NCI-H1105 (cell line): ENCODE measurements around the gene ABHD17B.
"Not testable (repeated sequence)": the region's sequence is repeated elsewhere in the genome, so short reads cannot be mapped to it uniquely, and the experiment has no call there.

Experiments used
- DNase-seq: peaks from one replicate; lab custom pipeline; 2025; lab: John Stamatoyannopoulos, UW

Gene ABHD17B

GRCh38 chr9:71915495-71915894 lies 4.5 kb upstream of the ABHD17B start:
- DNase-seq = no peak

DNA sequence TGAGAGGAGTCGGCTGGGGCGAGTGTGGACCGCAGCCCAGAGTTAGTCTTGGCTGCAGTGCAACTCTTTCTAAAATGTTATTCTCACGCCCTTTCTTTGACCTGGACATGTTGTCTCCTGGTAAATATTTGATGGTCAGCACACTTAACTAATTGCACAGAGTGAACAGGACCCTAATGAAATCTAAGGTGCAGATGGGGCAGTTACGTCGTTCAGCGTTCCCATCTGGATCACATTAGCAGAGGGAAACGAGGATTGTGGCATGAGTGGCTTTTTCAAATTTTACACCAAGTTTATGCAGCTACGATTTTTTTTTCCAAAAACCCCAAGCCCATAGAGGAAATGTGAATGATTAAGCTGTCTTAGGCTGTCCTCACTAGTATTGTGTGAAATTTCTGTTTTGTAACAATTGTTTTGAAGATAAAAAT lies 929 bp upstream of the ABHD17B start:
- DNase-seq = no peak

GRCh38 chr9:71910650-71911060 lies 338 bp downstream of the ABHD17B start:
- DNase-seq = peak; percentile 24

GRCh38 chr9:71909887-71910649 lies 925 bp downstream of the ABHD17B start:
- peak; percentile 44 for DNase-seq

DNA sequence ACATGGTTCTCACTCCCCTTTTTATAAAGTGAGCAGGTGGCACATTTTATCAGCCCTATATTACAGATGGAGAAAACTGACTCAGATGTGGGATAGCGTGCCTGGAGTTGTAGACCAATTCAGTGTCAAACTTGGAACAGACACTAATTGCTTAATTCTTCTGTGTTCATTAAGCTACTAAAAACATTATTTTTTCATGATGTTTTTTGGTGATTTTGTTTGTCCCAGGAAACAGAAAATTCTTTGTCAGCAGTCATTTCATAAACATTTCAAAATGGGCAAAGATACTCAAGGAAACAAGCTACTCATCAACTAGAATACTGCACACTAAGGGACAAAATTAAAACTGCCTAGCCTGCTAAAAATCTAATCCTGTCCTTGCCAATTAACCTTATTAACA lies 2.2 kb downstream of the ABHD17B start:
- DNase-seq = no peak

DNA sequence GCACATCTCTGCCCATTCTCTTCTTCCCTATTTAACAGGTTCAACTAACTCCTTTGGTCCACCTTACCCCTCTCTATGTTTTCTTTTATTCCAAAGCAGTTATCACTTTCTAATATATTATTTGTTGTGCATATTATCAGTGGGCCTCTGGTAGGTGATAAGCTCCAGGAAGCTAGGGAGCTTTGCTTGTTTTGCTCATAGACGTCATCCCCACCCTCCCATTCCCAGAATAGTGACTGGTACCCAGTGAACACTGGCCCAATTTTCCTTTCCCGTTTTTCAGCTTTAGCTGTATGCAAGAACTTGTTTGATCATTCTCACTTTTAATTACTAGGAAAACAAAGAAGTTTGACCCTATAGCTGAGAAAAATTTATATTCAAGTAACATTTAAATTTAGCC lies 6.9 kb downstream of the ABHD17B start:
- DNase-seq = no peak

GRCh38 chr9:71901695-71902597 lies 9.0 kb downstream of the ABHD17B start:
- DNase-seq = no peak

DNA sequence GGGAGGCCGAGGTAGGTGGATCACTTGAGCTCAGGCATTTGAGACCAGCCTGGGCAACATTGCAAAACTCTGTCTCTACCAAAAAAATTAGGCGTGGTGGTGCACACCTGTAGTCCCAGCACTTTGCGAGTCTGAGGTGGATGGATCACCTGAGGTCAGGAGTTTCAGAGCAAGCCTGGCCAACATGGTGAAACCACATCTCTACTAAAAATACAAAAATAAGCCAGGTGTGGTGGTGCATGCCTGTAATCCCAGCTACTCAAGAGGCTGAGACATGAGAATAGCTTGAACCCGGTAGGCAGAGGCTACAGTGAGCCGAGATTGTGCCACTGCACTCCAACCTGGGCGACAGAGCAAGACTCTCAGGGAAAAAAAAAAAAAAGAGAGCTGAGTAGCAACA lies 12.2 kb downstream of the ABHD17B start:
- not testable (repeated sequence) for DNase-seq

DNA sequence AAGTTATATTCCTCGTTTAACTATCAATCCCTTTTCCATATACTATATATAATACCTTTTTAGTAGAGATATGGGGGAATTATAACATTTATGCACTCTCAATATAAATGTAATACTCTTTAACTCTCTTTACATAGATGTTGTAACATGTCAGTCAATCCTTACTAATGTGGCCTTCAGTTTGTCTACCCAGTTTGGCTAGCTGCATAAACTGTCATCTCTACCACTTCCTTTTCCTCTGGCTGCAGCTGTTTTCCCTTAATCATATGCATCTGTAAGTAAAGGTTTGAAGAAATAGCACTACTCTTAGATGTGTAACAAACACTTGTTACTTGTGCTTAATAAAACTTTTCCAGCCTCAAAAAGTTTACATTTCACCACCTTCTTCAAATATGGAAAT lies 13.4 kb downstream of the ABHD17B start:
- no peak for DNase-seq

- no peak for DNase-seq
Measured at GRCh38 chr9:71896761-71897160, 14.2 kb downstream of the ABHD17B start.

- no peak for DNase-seq
Measured at GRCh38 chr9:71895955-71896354, 15.0 kb downstream of the ABHD17B start.

DNA sequence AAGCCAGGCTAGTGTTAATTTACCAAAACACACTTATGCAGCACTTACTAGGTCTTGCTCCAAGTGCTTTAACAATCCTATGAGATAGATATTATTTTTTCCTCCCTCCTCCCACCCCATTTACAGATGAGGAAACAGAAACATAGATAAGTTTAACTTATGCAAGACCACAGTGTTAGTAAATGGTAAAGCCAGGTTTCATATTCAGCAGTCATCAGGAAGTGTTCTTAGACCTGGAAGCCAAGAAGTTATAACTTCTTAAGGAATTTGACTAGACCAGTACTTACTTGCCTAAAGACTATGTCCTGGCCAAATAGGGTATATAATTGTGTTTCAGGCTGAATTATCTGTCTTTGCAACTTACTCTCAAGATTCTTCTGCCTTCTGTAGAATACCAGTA lies 15.9 kb downstream of the ABHD17B start:
- no peak for DNase-seq

DNA sequence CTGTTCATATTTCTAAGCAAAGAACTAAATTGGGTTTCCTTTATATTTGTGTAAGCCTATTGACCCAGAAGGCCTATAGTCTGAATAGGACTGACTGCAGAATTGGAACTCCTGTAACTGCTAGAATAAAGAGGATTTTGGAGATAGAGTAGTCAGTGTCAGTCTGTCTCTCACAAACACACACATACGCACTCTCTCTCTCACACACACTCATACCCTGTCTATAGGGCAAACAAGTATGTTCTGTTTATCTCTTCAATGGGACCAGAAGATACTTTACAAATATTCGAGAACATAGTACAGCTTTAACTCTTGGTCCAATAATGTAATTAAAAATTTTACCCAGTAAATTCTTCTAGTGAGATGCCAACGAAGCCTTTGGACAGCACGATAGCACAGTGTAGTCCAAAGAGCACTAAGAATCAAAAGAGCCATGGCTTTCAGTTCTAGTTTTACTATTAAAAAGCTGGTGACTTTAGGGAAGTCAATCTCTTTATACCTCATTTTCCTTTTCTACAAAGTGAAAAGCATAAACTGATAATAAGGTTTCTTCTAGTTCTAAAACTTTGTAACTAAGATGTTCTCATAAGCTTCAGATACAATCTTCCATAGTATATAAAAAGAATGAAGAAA lies 19.3 kb downstream of the ABHD17B start:
- no peak for DNase-seq

- no peak for DNase-seq
Measured at GRCh38 chr9:71890042-71890679, 20.8 kb downstream of the ABHD17B start.

DNA sequence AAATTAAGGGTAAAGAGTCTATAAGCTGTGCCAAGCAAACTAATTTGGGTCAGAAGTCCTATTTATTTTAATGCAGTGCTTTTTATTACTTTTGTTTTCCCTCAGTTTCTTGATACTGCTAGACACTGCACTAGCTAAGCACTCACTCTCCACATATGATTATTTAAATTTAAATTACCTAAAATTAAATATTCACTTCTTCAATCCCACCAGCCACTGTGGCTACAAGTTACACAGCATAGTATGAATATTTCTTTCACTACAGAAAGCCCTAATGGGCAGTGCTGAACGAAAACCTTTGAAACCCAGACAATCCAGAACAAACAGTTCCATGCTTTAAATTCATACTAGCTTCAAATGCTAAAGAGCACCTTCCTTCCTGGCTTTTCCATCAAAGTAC lies 23.6 kb downstream of the ABHD17B start:
- no peak for DNase-seq

- DNase-seq = no peak
Measured at GRCh38 chr9:71886541-71886940, 24.5 kb downstream of the ABHD17B start.

DNA sequence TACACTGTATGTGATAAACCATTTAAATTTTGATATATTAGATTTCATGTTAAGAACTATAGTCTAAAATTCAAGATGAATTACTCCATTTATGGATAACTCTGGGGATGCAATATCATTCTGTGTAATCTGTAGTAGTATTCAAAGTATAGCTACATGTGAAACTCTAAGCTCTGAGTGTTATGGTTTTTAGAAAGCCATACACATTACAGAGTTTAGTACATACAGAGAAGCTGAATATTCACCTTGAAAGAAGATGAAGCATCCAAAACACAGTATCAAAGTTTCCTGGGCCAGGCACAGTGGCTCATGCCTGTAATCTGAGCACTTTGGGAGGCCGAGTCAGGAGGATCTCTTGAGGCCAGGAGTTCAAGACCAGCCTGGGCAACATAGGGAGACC lies 25.0 kb downstream of the ABHD17B start:
- no peak for DNase-seq

DNA sequence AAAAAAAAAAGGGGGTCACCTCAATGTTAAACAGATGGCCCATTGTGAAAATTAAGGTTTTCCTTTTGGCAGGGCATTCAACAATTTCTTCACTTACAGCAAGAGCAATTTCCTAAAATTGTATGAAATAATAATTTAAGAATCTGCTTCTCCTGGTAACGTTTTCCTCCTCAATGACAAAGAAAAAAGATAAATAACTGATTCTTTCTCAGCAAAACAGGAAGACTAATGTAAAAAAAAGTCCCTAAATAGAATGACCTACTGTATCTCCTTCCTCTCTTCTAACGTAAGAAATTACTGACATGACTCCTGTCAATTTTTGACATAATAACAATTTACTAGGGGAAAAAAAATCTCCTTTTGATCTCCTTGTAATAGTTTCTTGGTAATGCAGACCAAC lies 25.5 kb downstream of the ABHD17B start:
- DNase-seq = no peak

GRCh38 chr9:71884005-71884404 lies 27.0 kb downstream of the ABHD17B start:
- no peak for DNase-seq

GRCh38 chr9:71879644-71880174 lies 31.3 kb downstream of the ABHD17B start:
- DNase-seq = no peak

DNA sequence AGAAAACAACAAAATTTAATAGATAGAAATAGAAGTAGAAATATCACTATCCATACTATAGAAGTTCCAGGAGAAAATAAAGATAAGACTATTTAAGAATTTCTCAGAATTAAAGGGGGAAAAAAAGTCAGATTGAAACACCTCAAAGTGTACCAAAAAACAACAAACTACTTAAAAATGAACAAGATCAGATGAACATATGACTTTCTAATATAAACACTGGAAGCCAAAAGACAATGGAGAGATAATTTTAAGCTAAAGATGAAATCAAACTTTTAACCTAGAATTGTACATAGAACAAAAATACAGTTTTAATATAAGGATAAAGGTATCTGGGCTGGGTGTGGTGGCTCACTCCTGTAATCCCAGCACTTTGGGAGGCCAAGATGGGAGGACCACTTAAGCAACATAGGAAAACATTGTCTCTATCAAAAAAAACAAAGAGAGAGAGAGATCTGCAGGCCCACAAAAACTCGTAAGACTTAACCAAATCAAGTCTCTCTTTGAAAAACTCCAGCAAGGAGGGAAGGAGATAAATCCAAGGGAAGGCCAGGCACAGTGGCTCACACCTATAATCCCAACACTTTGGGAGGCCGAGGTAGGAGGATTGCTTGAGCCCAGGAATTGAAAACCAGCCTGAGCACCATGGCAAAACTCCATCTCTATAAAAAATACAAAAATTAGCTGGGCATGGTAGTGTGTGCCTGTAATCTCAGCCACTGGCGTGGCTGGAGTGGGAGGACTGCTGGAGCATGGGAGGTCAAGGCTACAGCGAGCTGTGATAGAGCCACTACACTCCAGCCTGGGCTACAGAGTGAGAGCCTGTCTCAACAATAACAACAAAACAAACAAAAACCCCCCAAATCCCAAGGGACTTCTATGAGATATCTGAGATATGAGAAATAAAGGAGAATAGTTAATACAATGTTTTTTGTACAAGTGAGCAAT lies 32.4 kb downstream of the ABHD17B start:
- DNase-seq = no peak
